Kidney tubule cell (primary cell): ENCODE data around the gene CHCHD6.
A peak's percentile ranks its signal among the peaks of the same experiment; 100 is the strongest.

ENCODE experiments used
- DNase-seq: peaks from one replicate; pipeline ENCODE4 v3.0.0-alpha.2; 2018; ENCODE audit warnings: low spot score

CHCHD6 gene

DNA sequence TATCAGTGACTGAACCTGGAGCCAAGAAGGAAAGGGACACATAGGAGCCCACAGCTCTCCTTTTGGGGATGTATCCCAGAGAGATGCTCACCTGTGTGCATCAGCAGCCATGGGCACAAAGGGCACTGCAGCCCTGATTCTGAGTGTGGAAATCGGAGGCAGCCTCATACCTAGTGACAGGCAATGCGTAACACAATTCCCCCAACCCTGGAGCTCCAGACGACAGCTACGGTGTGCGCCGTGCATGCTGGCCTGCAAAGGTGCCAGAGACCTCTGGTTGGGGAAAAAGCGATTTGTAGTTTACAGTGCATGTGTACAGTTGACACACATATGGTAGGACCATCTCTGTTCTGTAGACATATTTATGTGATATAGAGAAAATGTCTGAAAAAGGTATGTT, 219.9 kb downstream of the CHCHD6 start:
- no peak for DNase-seq

DNA sequence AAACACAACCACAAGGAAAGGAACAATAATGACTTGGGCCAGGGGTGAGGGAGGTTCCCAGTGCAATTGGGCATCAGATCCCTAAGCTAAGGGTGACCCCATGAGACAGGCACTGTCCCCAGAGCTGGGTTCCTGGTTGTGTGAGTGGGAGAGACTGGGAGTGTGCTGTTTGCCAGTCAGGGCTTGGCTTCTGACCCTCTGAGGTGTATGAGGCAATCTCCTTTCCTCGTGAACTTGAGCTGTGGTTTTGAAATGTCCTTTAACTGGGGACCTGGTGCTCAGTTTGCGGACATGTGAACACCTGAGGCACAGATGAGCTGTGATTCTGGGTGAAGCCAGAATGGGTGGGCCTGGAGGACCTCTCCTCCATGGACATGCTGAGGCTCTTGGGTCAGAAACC, 220.4 kb downstream of the CHCHD6 start:
- no peak for DNase-seq

DNA sequence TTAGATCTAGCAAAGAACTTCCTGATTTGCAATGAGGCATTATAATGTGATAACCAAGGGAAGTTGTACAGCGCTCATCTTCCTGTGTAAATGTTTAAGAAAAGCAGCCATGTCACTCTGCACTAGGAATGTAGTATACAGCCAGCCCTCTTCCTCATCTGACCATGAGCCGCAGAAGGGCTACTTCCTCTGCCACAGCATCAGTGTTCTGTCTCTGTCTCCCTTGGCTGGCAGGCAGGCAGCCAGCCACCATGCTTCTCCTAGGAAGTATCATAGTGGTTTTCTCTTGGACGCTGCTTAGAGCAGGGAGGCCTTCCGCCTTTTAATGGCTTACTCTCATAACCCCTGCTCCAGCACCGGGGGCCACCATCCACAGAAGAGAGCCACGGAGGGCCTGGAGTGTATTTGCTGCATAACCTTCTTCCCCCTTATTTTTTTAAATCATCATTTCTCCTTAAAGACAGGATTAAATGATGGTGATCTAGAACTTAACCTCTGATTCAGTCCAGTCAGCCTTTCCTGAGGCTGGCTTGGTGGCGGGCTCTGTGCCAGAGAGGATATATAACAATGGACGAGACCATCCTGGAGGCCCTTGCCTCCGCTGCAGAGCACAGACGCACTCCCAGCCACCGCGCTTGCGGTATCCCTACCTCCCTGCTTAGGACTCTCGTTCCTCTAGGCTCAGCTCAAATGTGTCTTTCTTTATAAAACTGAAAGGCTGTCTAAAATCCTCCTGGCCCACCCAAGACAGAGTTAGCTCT, 221.6 kb downstream of the CHCHD6 start:
- DNase-seq, result no peak

DNA sequence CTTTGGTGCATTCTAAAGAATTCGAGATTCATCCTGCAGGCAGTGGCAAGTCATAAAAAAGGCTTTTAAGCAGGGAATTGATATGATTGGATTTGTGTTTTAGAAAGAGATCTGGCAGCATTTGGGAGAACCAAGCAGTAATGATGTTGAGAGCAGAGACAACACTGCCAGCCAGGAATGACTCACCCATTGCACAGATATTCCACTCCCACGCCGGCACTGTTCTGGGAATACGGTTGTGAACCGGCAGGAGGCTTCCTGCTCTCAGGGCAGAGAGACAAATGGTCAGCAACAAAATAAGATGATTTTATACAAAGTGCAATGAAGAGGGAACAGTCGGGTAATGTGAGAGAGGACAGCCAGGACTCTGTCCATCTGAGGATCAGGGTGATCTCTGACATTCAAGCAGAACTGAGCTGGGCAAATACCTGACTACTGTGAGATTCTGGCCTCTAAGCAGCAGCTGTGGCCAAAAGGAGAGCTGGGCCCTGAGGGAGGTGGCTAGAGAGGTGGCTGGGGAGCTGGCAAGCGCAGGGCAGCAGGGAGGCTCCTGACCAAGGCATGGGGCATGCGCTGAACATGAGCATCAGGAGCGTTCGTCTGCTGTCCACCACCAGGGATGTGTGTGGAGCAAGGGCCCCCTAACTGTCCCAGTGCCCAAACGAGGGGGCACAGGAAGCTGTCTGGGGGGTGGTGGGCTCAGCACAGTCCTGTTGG, 222.8 kb downstream of the CHCHD6 start:
- peak; percentile 30 for DNase-seq

DNA sequence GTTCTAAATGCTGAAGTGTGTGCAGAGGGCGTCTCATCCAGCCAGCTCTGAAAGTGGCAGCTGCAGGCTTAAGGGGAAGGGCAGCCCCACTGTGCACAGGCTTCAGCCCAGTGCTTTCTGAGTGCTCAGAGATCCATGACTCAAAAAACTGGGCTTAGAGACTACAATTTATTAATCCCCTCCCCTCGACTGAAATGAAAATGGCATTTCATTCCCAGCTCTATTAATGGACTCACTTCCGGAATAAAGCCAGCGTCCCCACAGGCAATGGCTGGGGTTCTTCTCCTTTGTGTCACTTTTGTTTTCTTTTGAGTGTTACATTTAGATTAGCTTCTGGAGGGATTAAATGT, 223.3 kb downstream of the CHCHD6 start:
- no peak for DNase-seq

DNA sequence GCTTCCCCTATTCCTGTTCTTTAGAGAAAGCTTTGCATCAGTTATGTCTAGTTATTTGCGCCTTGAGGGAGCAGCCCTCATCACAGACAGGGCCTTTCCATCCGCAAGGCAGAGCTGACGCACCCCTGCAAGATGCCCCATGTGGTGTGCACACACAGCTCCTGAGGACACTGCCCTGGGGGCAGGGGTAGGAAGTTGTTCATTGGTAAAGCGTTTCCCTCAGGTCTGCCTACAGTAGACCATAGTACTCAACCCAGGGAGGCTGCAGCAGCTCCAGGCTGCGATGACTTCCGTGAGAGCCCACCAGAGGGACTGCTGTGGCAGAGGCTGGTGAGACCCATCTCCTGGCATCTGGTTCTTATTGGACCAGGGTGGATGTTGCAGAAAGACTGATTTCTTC, 223.8 kb downstream of the CHCHD6 start:
- DNase-seq, result no peak

DNA sequence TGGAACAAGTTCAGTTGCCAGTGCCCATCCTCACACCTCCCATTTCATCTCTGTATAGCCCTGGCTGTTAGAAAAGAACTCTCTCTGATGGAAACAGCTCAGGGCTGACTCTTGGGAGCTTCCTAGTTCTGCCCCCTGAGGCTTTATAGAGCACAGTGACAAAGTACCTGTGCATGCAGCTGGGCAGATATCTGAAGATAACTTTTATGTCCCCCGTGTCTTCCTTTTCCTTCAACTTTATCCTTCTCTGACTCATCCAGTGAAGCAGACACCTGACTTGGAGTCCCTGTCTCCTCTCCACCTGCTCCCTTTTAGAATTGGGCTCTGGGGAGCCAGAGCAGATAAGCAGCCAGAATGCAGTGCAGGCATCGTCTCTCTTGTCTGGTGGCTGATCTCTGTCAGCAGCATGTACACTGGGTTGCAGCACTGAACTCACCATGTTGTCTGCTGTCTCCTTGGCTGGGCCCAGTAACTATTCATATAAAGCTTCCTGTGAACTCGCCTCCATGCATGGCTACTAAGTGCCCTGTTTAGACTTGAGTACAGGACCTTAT, 225.0 kb downstream of the CHCHD6 start:
- no peak for DNase-seq

DNA sequence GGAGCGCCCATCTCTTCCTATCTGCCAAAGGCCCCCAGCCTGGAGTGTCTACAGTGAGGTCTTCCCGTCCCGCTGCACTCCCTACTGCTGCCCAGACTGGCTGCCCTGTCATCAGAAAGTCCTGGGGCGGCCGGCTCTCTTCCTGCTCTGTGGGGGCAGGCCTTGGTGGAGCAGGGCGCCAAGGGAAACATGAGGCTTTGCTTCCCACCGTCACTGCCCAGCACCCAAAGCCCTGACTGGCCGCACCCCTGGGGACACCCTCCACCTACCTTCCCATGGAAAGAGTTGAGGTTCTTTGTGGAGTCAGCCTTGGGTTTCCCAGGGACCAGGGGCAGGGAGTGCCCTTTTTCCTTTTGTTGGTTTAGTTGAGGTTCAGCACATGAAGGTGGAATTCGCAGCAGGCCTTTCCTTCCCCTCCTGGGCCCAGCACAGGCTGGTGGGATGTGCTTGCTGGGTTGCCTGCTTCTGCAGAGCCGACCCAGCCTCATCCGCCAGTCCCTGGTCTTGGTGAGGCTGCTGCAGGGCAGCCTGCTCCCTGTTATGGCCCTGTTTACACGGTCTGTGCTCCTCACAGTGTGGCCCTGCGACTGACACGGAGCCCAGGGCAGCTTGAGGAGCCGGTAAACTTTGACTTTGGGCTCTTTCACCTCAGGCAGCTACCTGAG, 227.0 kb downstream of the CHCHD6 start:
- no peak for DNase-seq

DNA sequence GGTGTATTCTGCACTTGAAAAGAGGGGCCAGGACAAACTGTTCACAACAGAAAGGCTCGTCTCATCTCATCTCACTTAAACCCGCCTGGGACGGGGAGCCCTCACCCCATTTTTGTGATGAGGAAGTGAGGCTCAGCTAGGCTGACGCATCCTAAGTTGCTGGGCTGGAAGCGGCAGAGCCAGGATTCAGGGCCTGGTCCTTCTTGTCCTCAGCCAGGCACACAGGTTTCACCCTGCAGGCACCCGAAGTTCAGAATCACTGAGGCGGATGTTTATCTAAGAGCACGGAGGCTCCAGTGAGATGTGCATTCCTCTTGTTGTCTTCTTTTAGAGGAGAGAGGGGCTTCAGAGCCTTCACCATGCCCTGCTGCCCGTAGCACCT, 227.8 kb downstream of the CHCHD6 start:
- DNase-seq, result no peak

DNA sequence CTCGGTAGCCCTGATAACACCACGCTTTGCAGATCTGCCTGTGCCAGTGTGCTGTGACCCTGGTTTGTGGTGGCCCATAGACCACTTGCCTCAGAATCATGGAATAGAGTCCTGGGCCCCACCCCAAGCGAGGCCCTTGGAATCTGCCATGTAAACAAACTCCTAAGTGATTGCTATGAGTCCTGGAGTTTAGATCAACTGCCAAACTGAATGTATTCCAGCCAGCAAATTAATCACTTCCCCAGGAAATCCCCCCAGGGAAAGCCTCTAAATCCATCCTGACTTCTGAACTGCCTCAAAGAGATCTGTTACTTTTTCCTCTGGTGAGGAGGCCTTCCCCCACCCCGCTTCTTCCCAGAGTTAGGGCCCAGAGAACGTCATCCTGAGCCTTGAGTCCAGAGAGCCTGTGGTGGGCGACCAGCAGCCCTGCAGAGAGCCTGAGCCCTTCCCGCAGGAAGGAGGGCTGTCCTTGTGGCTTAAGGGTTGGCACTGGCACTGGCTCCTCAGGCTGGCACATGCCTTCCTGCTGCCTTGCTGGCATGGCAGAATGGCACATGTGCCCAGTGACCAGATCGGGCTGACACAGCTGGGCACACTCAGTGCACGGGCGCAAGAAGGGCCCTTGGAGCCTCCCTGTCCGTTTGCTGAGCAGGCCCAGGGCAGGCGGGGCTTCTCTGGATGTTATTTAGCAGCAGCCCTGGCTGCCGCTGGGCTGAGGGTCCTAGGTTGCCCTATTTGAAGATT, 228.3 kb downstream of the CHCHD6 start:
- DNase-seq, result peak; percentile 13

DNA sequence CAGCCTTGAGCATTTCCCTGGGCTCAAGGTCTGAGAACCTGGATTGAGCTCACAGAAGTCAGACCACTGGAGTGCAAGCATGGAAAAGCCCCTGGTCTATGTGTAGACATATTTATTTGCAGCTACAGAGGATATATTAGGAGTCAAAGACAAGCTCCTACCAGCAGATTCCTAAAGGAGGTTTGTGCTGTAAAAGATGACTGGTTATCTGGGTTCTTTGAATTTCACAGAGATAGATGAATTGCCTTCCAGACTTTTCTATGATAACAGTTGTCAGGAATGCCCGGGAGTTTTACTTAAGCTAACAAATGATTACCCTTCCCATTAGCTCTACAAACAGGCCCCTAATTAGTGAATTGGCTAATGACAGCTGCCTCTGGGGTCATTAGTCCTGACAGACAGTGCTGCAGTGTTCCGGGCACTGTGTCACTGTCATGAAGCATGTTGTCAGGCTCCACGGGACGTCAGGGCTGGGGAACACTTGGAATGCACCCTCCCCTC, 230.0 kb downstream of the CHCHD6 start:
- peak; percentile 70 for DNase-seq

DNA sequence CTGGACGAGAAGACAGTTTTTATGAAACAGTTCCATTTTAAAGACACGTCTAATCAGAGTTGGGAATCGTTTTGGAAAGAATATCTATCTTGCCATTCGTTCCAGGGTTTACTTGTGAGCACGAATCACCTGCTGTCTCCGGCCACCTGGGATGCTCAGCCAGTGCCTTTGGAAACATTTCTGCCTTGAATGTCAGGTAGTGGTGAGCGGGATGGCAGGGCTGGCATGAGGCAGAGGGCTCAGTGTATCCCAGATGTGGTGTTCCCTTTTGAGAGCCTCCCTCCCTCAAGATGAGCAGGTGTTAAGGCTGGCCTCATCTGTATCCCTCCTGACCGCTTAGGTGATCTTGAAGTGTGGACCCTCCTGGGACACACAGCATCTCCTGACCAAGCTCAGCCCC, 231.0 kb downstream of the CHCHD6 start:
- DNase-seq, result no peak

DNA sequence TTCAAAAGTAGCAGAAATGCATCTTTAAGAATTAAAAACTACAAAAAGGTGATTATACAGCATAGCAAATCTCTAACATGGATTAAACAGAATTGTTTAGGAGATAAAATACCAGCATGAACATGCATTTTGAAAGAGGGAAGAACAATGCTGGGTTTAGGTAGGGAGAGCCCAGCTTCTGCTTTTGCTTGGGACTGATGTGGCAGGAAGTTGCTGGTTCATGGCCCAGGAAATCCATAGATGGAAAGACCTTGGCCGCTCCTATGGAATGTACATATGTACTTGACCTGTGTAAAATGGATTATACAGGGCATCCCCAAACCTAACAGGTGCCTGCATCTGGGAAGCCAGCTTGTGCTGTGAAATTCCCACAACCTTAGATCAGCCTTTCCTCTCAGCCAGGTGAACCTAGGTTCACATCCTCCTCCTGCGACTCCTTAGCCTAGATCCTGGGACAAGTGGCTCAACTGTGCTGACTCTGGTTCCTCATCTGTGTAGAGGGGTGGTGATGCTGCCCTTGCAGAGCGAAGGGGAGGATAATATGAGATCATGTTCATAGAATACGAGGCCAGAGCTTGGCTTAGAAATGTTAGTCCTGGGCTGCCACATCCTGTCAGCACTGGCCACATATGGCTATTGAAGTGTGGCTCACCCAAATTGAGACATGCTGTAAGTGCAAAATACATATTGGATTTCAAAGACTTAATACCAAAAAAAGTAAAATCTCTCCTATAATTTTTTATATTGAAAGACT, 231.9 kb downstream of the CHCHD6 start:
- DNase-seq, result no peak

DNA sequence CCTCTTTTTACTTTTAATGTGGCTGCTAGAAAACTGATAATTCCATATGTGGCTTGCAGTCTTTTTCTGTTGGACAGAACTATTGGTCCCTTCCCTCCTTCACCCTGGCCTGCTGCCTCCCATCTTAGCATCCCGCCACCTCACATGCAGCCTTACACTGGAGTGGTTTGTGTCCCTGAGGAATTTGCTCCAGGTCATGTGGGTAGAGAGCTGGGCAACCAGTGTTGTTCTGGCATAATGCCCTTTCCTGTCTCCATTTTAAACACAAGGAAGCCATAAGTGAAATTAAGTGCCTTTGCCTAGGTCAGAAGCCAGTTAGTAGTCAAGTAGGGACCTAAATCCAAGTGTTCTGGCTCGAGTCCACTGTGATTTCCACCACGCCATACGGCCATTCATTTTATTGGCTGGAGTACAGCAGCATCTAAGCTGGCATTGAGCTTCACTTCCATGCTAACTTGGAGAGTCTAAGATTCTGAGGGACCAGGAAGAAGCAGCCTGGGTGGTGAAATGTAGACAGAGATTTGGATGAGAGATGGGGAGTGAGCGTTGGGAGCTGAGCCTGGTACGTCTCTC, 232.9 kb downstream of the CHCHD6 start:
- DNase-seq, result peak; percentile 38

DNA sequence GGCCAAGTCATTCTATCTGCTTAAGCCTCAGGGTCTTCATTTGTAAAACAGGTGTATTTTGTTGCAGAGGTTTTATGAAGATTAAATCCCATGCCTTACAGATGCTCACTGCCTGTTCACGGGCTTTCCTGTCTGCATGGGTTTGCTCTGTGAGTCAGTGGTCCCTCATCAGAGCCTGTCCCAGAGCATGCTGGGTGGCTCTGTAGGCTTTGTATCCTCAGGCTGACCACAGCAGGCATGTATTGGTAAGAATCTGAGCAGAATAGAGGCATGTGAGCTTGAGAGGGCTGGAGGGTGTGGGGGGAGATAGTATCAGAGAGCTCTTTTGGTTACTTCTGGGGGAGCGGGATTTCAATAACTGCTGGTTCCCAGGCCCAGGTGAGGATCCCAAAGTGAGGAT, 233.5 kb downstream of the CHCHD6 start:
- peak; percentile 43 for DNase-seq

DNA sequence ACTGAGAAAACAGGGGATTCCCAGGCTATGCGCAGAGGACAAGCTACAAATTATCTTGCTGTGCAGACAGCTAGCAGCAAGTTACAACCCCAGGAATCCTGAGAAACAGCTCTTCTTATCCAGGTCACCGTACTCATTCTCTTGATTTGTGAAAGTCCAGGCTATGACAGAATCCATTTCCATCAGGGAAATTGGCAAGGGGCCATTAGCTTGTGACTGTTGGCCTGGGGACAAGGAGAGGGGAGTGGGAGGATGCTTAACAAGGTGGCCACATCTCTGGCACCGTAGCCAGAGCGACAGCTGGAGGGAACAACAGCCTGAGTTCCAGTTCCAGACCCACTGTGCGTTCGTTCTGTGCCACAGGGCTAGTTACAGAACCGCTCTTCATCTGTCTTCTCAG, 233.9 kb downstream of the CHCHD6 start:
- DNase-seq, result peak; percentile 17

DNA sequence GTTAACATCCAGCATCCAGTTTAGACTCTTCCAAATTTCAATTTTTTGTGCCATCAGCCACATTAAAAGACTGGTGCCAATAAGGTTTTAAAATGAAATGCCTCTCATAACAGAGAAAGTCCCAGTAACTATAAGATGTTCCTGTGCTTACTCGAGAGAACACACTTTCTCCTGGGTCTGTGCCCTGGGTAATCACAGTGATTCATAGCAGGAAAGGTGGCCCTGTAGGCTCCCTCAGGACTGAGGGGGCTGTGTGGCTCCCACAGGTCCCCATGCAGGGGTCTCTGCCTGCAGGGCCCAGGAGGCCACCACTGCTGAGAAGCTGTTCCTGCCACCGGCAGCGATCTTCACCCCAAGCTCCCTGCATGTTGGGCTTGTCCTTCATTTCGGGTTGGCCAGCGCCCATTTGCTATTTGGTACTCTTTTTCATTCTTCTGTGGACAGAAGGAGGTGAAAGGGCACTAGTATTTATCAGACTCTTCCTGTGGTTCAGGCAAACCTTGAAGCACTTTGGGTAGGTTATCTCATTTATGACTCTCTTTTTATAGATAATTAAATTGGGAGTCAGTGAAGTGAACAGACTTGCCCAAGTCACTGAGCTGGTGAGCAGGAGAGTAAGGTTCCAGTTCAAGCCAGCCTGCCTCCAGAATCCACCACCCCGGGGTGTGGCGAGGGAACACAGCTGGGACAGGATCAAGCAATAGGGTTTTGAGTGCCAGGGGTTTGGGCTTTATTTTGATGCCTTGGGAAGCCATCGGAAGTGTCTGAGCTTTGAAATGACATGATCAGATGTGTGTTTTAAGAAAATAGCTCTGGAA, 234.7 kb downstream of the CHCHD6 start:
- peak; percentile 11 for DNase-seq

DNA sequence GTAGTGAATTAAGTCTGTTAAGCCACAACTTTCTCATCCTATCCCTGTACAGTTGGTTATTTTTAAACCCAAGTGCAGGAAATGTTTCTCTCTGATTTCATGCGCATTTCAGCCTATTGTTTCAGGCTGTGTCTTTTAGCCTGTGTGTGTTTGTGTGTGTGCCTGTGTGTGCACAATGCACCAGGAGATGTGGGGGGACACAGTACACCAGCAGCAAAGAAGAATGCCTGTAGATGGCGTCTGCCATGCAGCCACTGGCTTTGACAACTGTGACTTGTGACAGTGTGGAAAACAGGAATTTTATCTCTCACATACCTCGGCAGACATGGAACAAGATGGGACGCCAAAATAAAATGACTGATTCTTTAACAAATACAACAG, 235.3 kb downstream of the CHCHD6 start:
- DNase-seq, result no peak

DNA sequence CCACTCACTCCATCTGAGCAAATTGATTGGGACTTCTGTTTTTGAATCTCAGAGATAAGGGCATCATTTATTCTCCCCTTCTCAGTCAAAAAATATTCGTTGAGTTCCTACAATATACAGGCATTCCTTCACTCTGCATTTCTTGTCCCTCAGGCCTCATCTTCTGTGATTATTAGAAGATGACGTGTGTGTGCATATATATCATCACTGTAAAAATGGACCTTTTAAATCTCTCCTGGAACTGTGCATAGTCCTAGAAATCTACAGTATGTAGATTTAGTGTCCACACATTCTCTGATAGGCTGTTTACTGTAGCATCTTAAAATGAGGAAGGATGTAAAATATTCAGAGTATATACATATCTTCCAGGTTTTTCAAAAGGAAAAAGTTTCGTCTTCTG, 235.7 kb downstream of the CHCHD6 start:
- DNase-seq, result no peak

DNA sequence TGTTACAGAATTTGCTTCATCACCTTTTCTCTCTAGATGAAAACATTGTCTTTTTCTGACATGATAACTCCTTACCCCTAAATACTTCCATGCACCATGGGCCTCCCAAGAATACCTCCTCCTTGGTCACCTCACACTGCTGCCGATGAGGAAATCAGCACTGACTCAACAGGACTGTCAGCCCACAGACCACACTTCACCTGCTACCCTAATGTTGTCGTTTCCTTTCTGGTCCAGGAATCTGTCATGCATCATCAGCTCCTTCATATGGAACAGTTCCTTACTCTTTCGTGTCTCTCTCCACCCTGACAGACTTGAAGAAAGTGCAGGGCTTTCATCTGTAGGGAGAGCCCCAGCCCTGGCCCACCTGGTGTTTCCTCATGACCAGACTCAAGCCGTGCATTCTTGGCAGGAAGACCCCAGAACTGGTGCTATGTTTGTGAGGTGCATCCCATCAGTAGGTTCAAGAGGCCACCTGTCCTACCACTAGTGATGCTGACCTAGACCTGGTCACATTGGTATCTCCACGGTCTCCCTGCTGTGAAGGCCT, 237.8 kb downstream of the CHCHD6 start:
- DNase-seq, result peak; percentile 83
